NCI-H146 (cell line): Measurements from ENCODE around the gene SEPTIN8.
"Not testable (repeated sequence)": the region's sequence is repeated elsewhere in the genome, so short reads cannot be mapped to it uniquely, and the experiment has no call there.

ENCODE experiments used
- DNase-seq: peaks from one replicate; lab custom pipeline; 2025; lab: John Stamatoyannopoulos, UW

The SEPTIN8 gene

DNA sequence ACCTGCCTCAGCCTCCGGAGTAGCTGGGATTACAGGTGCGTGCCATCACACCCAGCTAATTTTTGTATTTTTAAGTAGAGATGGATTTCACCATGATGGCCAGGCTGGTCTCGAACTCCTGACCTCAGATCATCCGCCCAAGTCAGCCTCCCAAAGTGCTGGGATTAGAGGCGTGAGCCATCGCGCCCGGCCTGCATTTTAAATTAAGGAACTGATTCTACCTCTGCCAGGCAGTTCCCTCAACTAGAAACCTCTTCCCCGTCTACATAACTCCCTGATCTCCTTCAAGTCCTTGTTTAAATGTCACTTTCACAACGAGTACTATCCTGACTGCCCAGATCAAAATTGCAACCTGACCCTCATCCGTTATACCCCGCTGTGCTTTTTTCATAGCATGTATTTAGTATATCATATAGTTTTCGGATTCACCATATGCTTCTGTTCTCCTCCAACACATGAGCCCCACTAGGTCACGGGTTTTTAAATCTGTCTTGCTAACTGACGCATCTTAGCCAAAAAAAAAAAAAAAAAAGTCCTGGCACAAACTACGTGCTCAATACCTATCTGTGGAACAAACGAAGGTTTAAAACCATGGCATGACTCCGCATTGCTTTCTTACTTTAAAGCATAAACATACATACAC lies 35.2 kb upstream of the SEPTIN8 start:
- peak; percentile 27 for DNase-seq

- no peak for DNase-seq
Observed at GRCh38 chr5:132810605-132811004, 33.6 kb upstream of the SEPTIN8 start.

DNA sequence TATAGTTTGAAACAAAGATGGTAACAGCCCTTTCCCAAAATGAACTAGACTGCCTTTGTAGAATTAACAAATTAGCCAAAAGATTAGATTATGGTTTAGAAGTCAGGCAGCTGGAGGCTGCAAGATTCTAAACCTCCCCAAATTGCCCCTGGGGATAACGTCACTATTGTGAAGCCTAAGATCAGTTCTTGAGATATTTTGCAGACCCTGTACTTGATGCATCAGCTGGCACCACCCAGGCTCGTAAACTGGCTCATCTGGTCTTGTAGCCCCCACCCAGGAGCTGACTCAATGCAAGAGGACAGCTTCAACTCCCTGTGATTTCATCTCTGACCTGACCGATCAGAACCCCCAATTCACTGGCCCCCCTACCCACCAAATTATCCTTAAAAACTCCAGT lies 31.8 kb upstream of the SEPTIN8 start:
- DNase-seq, result no peak

DNA sequence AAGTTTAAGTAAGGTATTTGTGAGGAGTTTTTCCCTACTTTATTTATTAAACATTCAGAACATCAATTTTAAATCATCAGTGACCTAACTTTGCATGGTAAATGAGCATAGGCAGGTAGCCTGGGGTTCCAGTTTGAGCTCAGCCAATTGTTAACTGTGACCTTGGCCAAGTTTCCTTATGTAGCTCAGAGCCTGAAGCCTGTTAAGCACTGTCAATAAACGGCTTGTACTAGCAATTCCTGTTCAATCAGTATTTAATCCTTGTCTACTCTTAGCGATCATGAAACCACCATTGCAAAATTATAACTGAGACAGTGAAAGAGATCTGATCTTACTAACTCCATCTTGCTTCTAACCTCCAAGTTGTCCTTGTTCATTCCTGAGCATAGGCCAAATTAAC lies 31.4 kb upstream of the SEPTIN8 start:
- DNase-seq, result no peak

GRCh38 chr5:132807163-132807838 lies 30.3 kb upstream of the SEPTIN8 start:
- DNase-seq, result no peak

GRCh38 chr5:132806804-132807162 lies 29.7 kb upstream of the SEPTIN8 start:
- DNase-seq, result not testable (repeated sequence)

DNA sequence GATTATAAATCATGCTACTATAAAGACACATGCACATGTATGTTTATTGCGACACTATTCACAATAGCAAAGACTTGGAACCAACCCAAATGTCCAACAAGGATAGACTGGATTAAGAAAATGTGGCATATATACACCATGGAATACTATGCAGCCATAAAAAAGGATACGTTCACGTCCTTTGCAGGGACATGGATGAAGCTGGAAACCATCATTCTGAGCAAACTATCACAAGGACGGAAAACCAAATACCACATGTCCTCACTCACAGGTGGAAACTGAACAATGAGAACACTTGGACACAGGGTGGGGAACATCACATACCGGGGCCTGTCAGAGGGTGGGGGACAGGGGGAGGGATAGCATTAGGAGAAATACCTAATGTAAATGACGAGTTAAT lies 28.8 kb upstream of the SEPTIN8 start:
- not testable (repeated sequence) for DNase-seq

DNA sequence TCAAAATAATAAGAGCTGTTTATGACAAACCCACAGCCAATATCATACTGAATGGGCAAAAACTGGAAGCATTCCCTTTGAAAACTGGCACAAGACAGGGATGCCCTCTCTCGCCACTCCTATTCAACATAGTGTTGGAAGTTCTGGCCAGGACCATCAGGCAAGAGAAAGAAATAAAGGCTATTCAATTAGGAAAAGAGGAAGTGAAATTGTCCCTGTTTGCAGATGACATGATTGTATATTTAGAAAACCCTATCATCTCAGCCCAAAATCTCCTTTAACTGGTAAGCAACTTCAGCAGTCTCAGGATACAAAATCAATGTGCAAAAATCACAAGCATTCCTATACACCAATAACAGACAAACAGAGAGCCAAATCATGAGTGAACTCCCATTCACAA lies 27.2 kb upstream of the SEPTIN8 start:
- not testable (repeated sequence) for DNase-seq

GRCh38 chr5:132802685-132803066 lies 25.6 kb upstream of the SEPTIN8 start:
- not testable (repeated sequence) for DNase-seq

DNA sequence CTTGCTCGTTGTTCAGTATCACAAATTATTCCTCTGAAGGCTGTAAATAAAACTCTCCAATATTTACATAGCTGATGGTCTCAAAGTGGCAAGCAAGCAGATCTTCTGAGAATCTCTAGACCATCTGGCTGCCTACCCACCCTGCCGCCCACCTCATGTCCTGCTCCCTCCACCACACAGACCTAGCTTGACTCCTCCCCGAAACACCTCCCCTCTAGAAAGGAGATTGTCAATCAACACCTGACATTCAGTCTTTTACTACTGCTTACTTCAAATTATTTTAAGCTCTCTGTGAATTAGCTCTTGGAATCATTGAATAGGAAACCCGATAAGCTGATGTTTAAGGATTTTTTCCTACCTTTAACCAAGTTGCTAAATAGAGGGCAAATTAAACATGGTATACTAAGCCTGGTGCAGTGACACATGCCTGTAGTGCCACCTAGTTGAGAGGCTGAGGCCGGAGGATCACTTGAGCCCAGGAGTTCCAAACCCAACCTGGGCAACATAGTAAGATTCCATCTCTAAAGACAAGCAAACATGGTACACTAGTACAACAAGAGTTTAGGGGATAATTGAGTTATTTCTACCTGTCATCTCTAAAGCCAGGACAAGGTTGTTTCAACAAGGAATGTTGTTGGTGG lies 25.1 kb upstream of the SEPTIN8 start:
- DNase-seq, result no peak

DNA sequence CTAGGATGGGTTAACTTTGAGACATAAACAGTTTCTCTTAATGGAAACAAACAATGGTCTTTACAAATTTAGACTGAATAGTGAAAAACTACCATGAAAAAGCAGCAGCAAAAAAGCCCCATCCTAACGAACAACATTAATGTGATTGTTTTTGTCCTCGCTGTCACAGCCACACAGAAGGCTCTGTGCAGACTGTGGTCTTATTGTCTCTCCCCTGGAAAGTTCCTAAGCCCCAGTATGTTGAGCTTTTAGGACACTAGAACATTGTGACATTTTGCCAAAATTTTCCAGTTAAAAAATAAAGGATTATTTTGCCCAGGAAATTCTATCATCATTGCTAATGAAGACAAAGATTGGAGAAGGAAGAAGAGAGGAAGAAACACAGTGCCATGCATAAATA lies 23.5 kb upstream of the SEPTIN8 start:
- DNase-seq, result no peak

DNA sequence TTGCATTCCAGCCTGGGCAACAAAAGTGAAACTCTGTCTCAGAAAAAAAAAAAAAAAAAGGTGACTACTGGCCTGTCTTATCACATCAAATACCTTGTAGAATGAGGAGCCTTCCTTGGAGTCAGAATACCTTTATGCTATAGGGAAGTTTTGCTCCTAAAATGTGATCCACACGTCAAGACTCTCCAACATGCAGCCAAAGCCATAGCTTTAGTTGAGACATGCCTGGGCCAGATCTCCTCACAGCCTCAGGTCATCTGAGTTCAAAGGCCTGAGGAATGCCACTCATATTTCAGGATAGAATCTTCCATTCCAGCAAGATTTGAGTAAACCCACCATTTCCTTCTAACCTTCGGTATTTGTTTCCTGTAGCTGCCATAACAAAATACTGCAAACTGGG lies 22.4 kb upstream of the SEPTIN8 start:
- DNase-seq, result no peak

DNA sequence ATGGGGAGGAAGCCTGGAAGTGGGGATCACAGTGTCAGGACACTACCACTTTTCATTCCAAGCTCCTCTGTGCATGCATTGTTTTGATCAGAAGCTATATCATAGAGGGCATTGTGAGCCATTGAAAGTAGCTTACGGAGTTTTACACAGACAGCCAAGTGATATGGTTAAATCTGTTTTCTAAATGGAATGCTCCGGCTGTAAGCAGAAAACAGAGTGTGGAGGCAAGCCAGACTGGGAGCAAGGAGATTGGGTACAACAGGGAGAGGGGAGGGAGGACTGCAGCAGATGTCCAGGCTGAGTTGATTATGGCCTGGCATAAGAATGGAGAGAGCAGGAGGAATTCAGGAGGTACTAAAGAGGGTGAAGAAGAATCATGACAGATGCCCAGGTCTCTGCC lies 20.6 kb upstream of the SEPTIN8 start:
- no peak for DNase-seq

DNA sequence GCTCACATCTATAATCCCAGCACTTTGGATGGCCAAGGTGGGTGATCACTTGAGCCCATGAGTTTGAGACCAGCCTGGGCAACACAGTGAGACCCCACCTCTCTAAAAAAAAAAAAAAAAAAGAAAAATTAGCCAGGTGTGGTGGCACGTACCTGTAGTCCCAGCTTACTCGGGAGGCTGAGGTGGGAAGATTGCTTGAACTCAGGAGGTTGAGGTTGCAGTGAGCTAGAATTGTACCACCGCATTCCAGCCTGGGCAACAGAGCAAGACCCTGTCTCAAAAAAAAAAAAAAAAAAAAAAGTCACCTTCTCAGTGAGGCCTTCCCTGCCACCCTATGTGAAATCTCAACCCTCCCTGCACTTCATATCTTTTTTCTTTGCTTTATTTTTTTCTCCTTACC lies 14.0 kb upstream of the SEPTIN8 start:
- no peak for DNase-seq

- no peak for DNase-seq
Observed at GRCh38 chr5:132790201-132790865, 13.3 kb upstream of the SEPTIN8 start.

- no peak for DNase-seq
Observed at GRCh38 chr5:132788990-132789886, 12.2 kb upstream of the SEPTIN8 start.

GRCh38 chr5:132788508-132788907 lies 11.5 kb upstream of the SEPTIN8 start:
- no peak for DNase-seq

- no peak for DNase-seq
Observed at GRCh38 chr5:132787076-132787475, 10.0 kb upstream of the SEPTIN8 start.

- DNase-seq, result no peak
Observed at GRCh38 chr5:132785864-132786263, 8.8 kb upstream of the SEPTIN8 start.

GRCh38 chr5:132785365-132785764 lies 8.3 kb upstream of the SEPTIN8 start:
- DNase-seq, result no peak

GRCh38 chr5:132782101-132782500 lies 5.1 kb upstream of the SEPTIN8 start:
- no peak for DNase-seq

GRCh38 chr5:132781029-132781428 lies 4.0 kb upstream of the SEPTIN8 start:
- no peak for DNase-seq
